CD4-positive, alpha-beta T cell treated with Interleukin-17A for 1 hour (primary cell): ENCODE measurements around the gene CCNF.

Experiments used
- DNase-seq: peaks from one replicate; pipeline ENCODE4 v3.0.0-alpha.2; 2020

Gene CCNF

DNA sequence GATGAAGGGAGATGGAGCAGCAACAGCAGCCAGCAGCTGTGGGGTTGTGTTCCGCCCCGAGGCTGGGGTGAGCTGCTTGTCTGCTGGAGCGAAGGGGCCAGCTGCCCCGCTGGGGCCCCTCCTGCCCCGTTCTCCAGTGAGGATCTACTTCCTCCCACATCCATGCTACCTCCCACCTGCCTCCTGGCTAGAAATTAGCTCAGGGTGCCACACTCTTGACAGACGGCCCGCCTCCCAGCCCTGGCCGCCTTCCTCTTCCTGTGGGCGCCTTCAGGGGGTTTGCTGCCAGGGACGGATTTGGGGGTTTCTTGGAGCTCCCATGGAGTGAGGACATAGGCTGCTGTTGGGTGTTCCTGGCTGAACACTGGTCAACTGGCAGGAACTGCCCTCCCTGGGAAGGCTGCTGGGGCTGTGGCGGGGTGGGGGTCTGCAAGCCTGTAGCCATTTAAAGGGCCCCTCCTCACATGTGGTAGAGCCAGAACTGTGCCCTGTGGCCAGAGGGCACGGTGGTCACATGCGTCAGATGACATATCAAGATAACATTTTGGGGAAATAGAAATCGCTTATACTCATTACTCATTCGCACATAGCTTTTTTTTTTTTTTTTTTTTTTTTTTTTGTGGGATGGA is 58.8 kb downstream of the CCNF start:
- no peak for DNase-seq

DNA sequence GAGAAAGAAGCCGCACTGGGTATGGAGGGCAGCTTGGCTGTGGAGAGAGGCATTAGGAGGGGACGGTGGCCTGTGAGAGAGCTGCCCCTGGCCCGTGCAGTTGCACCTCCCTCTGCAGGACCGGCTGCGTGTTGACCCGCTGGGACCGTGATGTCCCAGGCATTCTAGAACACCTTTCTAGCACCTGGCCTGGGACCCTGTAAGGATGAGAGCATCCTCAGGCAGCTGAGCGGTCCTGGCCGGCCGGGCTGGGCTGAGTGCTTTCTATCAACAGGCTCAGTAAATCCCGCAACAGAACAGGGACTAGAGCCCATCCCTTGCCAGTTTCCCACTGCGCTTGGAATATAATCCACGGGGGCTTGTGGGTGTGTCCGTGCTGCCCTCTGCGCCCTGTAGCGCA is 60.3 kb downstream of the CCNF start:
- DNase-seq = no peak

DNA sequence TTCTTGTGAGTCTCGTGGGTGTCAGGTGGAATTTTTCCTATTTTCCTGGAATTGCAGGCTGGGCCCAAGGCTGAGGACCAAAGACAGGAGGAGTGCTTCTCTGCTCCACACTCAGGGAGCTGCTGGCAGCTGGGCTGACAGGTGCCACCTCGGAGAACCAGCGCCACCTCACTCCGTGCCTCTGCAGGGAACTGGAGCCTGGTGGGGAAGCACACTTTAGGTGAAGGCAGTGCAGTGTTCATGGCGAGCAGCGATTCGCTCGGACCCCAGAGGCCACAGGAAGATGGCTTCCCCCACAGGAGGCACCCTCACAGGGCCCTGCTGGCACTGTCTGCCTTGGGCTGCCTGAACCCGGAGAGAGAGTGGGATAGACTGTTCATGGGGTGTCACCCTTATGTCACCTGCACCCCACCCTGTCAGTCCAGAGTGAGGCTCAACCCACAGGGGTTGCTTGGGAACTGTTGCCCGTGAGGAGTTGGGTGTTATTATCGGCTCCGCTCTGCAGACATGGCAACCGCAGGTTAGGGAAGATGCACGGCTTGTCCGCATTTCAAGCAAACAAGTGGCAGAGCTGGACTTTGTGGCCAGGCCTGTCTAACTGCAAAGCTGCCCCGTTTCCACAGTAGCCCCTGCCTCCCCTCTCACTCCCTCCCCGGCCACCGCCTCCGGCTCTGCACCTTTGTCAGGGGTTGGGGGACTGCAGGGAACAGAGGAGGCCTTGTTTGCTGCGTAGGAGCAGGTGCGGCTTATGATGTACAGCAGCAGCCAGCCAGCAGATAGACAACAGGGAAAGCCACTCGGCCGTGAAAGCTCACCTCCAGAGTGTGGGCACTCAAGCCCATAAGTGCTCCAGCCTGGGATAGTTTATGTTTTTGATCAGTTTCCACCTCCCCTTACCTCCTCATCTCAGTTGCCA is 61.2 kb downstream of the CCNF start:
- DNase-seq = no peak

DNA sequence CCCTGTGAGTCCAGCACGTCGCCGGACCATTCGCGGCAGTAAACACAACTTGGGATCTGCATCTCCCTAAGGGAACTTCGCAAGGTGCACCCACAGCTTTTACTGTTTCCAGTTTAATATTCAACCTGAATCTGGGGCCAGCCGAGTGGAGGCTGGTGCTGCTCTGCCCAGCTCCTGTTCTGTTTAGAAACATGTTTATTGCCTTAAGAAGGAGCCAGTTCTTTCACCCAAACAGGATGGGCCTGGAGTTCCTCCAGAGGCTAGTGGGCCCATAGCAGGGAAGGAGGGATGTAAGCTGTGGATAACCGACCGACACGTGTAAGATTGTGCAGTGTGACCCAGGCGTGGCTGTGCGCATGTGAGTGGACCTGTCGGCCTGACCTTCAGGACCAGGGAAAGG is 63.0 kb downstream of the CCNF start:
- no peak for DNase-seq

DNA sequence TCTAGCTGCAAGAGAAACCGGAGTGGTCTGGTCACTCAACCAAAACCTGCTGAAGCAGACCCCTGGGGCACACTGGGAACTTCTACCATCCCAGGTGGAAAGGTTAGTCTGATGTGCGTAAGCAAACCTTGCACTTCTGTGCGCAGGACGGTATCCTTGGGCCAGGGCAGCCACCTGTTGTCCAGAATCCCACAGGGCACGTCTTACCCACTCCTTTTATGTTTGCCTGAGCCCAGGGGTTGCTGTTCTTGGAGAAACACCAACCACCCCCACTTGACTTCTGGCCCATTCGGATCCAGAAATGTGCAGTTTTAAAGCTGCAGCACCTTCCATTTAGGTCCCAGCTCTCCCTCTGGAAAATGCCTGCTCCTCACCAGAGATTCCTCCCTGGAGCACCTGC is 64.4 kb downstream of the CCNF start:
- DNase-seq = no peak

DNA sequence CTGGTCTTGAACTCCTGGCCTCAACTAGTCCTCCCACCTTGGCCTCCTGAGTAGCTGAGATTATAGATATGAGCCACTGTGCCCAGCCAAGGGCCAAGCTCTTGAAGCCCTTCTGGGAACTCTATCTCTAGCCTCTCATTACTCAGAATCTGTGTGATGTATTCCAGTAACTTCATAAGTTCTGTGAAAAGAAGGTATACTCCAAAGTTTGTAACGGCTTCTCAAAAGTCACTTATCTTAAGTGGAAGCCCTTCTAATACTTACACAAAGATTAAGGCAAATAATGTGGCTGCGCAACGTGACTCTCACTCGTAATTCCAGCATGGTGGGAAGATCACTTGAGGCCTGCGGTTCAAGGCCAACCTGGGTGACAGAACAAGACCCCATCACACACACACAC is 65.4 kb downstream of the CCNF start:
- no peak for DNase-seq

DNA sequence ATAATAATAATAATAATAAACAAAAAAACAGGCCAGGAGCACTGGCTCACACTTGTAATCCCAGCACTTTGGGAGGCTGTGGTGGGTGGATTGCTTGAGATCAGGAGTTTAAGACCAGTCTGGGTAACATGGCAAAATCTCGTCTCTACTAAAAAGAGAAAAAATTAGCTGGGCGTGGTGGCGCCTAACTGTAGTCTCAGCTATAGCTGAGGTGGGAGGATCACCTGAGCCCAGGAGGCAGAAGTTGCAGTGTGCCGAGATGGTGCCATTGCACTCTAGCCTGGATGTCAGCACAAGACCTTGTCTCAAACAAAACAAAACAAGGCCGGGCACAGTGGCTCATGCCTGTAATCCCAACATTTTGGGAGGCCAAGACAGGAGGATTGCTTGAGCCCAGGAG is 65.8 kb downstream of the CCNF start:
- no peak for DNase-seq

DNA sequence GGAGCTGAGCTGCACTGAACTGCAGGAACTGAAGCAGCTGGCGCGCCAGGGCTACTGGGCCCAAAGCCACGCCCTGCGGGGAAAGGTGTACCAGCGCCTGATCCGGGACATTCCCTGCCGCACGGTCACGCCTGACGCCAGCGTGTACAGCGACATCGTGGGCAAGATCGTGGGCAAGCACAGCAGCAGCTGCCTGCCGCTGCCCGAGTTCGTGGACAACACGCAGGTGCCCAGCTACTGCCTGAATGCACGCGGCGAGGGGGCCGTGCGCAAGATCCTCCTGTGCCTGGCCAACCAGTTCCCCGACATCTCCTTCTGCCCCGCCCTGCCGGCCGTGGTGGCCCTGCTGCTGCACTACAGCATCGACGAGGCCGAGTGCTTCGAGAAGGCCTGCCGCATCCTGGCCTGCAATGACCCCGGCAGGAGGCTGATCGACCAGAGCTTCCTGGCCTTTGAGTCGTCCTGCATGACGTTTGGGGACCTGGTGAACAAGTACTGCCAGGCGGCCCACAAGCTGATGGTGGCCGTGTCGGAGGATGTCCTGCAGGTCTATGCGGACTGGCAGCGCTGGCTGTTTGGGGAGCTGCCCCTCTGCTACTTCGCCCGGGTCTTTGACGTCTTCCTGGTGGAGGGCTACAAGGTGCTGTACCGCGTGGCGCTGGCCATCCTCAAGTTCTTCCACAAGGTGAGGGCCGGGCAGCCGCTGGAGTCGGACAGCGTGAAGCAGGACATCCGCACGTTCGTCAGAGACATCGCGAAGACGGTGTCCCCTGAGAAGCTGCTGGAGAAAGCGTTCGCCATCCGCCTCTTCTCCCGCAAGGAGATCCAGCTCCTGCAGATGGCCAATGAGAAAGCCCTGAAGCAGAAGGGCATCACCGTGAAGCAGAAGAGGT is 67.2 kb downstream of the CCNF start:
- no peak for DNase-seq

DNA sequence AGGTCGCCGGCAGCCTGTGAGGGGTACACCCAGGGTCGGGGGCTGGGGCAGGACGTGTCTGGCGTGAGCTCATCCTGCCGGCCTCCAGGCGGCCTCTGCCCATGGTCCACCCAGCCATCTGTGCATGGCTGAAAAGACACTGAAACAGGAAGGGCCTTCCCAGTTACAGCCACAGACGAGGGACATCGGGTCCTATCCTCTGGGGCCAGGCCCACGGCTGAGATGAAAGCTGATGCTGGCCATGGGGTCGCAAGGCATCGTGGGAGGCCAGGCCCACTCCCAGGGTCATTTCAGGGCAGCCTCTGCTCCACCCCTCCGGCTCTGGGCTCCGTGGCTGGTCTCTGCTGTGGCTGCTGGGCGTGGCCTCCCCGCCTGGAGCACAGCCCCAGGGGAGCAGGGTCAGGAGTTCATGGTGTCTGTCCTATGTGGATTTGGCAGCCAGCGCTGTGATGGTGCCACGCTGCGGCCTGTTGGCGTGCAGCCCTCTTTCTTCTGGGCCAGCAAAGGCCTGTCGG is 67.9 kb downstream of the CCNF start:
- DNase-seq = no peak

DNA sequence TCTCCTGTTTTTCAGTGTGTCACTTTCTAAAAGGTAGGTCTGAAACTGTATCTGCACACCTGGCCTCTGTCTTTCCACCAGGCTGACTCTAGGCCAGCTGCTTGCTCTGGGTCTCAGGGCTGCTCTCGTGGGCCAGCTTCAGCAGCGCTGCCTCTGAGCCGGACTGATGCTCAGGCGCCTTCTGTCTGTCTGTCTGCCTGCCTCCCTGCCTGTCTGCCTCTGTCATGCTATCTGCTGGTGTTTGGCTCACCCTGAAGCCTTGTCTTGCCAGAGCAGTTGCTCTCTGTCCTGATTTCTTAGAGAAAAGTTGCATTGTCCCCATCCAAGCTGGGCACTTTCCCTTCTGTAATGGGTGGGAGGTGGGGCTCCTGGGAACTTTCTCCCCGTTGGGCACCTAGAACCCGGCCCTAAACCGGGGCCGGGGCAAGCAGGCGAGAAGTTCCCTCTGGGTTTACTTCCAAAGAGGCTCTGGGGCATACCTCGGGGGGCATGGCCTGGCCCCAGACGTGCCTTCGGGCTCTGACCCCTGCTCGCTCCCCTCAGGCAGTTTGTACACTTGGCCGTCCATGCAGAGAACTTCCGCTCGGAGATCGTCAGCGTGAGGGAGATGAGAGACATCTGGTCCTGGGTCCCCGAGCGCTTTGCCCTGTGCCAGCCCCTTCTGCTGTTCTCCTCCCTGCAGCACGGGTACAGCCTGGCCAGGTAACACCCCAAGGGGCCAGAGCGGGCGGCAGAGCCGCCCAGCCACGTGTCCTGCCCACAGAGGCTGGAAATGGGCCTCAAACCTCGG is 68.6 kb downstream of the CCNF start:
- no peak for DNase-seq

DNA sequence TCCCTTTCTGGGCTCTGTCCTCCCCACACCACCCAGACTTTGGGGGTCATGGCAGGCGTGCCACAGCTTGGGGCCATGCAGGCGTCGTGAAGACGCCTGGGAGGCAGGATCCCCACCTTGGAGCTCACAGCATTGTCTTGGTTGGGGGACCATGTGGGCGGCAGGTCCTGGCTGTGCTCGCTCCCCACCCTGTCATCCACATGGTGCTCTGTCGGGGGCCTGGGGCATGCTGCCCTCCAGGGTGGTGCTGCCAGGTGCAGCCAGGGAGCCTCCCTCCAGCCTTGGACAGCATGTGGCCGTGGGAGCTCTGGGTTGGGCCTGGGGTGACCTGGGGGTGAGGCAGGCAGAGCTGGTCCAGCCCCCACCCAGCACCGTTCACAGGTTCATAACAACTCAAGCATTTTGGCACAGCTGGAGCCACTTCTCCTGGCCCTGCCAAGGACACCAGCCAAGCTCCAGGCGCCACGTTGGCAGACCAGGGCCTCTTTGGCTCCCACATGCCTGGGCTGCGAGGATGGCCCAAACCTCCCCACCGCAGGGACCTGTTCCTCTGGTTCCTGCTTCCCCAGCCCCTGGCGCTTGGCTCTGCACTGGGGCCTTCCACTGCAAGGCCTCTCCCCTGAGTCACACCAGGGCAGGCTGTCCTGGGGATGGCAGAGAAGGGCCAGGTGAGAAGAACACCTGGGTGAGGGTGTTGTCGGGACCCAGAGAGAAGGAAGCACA is 69.4 kb downstream of the CCNF start:
- no peak for DNase-seq

DNA sequence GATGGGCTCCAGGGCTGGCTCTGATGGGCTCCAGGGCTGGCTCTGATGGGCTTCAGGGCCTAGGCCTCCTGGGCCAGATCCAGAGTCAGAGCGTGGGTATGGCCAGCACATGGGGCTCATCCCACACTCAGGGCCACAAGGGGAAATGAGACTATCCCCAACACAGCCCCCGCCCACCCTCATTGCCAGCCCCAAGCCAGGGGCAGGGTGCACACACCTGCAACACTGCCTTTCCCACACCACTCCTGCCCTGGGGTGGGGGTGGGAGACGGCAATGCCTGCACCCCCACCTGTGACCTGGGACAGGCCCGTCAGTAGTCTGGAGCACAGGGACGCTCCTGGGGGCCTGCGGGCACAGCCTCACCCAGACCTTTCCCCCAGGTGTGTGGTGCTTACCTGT is 70.2 kb downstream of the CCNF start:
- no peak for DNase-seq

DNA sequence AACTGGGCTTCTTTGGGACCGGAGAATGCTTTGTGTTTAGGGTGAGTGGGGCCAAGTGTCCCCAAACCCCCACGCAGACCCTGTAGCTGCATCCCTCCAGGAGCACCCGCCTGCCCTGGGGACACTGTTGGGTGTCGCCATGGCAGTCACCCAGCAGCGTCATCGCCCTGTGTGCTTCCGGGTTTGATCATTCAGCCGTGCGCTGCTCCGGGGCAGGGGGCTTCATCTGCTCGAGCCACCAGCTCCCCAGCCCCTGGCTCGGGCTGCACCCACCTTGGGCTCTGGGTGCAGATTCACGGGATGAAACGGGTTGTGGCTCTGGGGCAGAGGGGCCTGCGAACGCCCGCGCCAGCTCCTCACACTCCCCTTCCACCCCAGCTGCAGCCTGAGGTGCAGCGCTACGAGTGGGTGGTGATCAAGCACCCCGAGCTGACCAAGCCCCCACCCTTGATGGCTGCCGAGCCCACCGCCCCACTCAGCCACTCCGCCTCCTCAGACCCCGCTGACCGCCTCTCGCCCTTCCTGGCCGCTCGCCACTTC is 70.7 kb downstream of the CCNF start:
- DNase-seq = no peak

DNA sequence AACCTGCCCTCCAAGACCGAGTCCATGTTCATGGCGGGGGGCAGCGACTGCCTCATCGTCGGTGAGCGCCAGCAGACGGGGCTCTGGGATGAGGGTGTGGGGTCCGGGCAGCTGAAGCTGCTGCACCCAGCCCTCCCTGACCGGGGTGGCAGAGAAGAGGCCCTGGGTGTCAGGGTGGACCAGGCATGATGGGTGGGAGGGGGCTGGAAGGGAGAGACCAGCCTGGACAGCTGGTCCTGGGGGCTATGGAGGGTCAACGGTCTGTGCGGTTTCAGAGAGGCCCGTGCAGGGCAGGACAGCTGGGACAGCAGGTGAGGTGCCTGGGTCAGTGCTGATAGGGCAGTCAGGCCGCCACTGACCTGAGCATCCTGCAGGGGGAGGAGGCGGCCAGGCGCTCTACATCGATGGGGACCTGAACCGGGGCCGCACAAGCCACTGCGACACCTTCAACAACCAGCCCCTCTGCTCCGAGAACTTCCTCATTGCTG is 71.2 kb downstream of the CCNF start:
- no peak for DNase-seq

DNA sequence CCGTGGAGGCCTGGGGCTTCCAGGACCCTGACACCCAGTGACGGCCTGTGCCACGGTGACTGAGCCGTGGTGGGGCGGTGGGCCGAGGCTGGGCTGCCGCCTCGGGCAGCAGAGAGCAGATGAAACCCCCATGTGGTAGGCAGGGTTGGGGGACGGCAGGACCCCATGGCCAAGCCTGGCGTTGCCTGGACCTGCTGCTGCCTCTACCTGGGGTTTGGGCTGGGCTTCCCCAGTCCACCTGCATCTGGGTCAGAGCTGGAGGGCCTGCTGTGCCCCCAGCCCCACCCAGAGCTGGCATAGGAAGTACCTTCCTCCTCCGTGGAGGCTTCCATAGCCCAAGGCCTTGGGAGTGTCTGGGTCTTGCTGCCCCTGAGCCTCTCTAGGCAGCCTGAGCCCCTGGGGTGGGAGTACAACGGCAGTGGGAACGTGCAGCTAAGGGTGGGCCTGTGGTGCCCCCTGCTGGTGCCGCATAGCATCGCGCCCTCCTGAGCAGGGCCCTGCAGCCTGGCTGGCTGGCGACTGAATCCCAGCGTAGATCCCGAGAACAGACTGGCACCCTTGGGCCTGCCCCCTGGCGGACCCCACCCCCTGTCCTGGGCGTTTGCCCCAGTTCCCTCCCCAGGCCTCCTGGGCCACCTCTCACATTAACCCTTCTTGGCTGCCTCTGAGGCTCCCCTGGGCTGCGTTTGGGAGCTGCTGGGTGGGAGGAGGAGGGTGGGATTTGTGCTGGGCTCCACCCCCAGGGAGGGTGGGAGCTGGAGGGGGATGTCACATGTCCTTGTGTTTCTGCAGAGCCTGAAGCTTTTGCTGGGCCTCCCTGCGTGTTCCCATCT is 71.9 kb downstream of the CCNF start:
- peak; percentile 82 for DNase-seq

DNA sequence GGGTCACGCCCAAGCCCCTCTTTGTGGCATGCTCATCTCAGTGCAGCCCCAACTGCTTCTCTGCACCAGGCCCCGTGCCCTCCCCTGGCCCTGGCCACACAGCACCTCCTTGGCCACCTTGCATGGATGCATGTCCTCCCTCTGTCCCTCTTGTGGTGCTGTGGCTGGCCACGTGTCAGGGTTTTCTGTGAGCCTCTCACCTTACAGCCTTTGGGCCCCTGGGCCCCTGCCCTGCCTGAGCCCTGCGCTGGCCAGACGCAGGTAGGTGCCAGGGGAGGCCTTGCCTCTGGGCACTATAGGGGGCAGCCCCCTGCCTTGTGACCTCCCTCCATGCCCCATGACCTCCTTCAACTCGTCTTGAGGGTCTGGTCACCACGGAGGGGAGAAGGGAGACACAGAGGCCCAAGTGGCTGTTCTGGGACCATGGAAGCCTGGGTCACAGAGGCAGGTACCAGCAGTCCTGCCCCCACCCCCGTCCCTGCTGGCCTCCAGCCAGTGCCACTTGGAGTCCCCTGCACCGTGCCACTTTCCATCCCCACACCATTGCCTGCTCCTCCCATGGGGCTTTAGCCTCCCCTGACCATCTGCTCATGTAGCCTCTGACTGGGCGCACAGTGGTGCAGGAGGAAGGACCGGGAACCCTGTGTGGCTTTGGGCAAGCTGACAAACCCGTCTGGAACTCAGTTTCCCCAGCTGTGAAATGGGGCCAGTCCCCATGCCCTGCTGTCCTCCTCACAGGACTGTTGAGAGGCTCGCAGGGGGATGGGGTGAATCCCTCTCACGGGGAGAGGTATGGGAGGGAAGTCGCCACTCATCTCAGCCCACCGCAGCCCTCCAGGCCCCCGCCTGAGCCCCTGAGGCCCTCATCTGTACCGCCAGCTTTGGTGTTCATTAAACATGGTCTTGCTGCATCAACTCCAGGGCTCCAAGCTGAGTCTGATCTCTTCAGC is 73.0 kb downstream of the CCNF start:
- no peak for DNase-seq

DNA sequence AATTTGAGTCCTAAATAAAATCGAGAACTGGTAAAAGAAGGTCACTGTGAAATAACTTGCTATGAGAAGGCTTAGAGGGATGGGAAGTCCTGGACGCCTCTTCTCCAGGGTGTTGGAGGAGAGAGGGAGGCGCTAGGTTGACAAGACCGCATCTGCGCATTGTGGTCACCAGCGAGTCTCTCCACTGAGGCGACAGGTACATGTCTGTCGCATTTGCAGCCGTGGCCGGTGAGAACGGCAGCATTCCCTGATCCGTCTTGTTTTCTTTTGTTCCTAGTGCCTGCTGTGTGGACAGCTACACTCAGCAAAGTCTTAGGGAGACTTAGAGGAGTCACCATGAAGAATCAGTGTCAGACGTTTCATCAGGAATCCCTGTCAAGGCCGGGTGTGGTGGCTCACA is 76.4 kb downstream of the CCNF start:
- DNase-seq = no peak

DNA sequence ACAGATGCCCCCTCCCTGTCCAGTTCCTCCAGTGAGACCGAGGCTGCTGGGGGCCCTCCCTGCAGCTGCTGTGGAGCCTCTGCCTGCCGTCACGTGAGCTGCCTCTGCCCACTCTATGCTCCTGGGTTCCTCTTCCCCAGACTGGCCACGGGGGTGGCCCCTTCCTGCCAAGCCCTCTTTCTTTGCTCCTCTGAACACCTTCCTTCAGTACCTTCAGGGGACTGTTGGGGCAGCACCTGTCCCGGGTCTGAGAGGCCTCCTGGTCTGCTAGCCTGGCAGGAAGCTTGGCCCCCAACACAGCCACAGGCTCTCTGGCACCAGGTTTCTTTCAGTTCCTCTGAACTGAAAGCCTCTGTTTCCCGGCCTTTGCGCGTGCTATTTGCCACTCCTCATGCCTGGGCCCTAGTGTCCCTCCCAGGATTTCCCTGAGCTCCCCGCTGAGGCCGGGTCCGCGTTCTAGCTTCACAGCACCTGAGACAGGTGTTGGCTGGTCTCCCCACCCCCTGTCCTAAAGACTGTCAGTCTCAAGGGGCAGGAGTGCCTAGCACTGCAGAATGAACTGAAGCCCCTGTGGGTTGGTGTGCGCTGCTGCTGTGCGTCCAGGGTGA is 77.9 kb downstream of the CCNF start:
- DNase-seq = no peak

DNA sequence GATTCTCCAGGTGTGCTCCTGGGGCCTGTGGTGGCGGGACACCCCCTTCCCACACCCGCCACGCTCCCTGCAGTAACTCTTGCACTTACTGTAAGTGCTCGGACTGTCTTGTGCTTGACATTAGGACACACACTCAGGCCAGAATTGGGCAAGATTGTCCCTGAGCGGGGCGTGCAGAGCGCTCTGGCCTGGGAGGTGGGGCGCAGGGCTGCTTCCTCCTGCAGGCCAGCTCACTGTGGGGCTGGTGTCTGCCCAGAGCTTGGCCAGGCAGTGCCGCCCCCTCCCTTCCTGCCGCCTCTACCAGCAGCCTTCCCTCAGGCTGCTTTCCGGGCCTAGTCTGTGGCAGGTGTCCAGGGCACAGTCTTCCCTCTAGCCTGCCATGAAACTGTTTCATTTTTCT is 78.4 kb downstream of the CCNF start:
- no peak for DNase-seq
